Neuronal stem cell (in vitro differentiated cells): ENCODE results near the gene PRDX6.
"Not testable (repeated sequence)": the region's sequence is repeated elsewhere in the genome, so short reads cannot be mapped to it uniquely, and the experiment has no call there.

Source experiments
- DNase-seq: peaks from one replicate; pipeline ENCODE4 v3.0.0-alpha.2; 2013; ENCODE audit warnings: low spot score
- H2AFZ ChIP-seq: one replicate; pipeline ENCODE4 v1.6.1; 2013; ENCODE audit warnings: mild to moderate bottlenecking, low read length, inconsistent platforms
- H2AK5ac ChIP-seq: 2 replicates; pipeline ENCODE4 v1.6.1; 2013; ENCODE audit warnings: low read depth, mild to moderate bottlenecking, inconsistent platforms, low read length, moderate library complexity, mixed read lengths
- H2BK120ac ChIP-seq: 2 replicates; pipeline ENCODE4 v1.6.1; 2013; ENCODE audit warnings: low read depth, mild to moderate bottlenecking, inconsistent platforms, low read length, moderate library complexity, mixed read lengths
- H2BK12ac ChIP-seq: one replicate; pipeline ENCODE4 v1.6.1; 2013; ENCODE audit warnings: low read length, inconsistent platforms
- H2BK15ac ChIP-seq: 2 replicates; pipeline ENCODE4 v1.6.1; 2013; ENCODE audit warnings: mild to moderate bottlenecking, low read length, inconsistent platforms, mixed read lengths
- H2BK5ac ChIP-seq: one replicate; pipeline ENCODE4 v1.6.1; 2013; ENCODE audit warnings: inconsistent platforms, mild to moderate bottlenecking, low read length, moderate library complexity
- H3K14ac ChIP-seq: one replicate; pipeline ENCODE4 v1.6.1; 2013; ENCODE audit warnings: low read length, inconsistent platforms
- H3K18ac ChIP-seq: 2 replicates; pipeline ENCODE4 v1.6.1; 2013; ENCODE audit warnings: low read length, inconsistent platforms
- H3K23ac ChIP-seq: 2 replicates; pipeline ENCODE4 v1.6.1; 2013; ENCODE audit warnings: low read depth, mild to moderate bottlenecking, mixed read lengths, low read length, inconsistent platforms; ENCODE audit not compliant: poor library complexity
- H3K27ac ChIP-seq: replicated peaks from 3 replicates; pipeline ENCODE4 v1.5.1; 2013; ENCODE audit warnings: low read length, inconsistent platforms
- H3K27me3 ChIP-seq, 3 experiments: 2 replicates each; pipeline ENCODE4 v1.6.1; 2013; ENCODE audit warnings: low read length in 3 of 3, mild to moderate bottlenecking in 2 of 3, inconsistent platforms in 1 of 3, low read depth in 1 of 3, mixed read lengths in 1 of 3, moderate library complexity in 1 of 3; ENCODE audit not compliant: control insufficient read depth in 3 of 3, insufficient read depth in 3 of 3
- H3K36me3 ChIP-seq, 2 donors: replicated peaks in 1 of 2; 2 replicates each; pipeline ENCODE4 v1.6.1; 2013; ENCODE audit warnings: low read length in 2 of 2; ENCODE audit not compliant: control insufficient read depth in 2 of 2, insufficient read depth in 2 of 2
- H3K4ac ChIP-seq: 2 replicates; pipeline ENCODE4 v1.6.1; 2013; ENCODE audit warnings: inconsistent platforms, mild to moderate bottlenecking, low read length, moderate library complexity
- H3K4me1 ChIP-seq, 2 donors: 1 replicate in 1 of 2; 2 replicates in 1 of 2; pipeline ENCODE4 v1.6.1; 2013; ENCODE audit warnings: low read length in 2 of 2, low read depth in 1 of 2; ENCODE audit not compliant: control insufficient read depth in 2 of 2, insufficient read depth in 1 of 2
- H3K4me2 ChIP-seq: one replicate; pipeline ENCODE4 v1.6.1; 2013; ENCODE audit warnings: mild to moderate bottlenecking, low read length, inconsistent platforms; ENCODE audit not compliant: insufficient read depth, poor library complexity, severe bottlenecking
- H3K4me3 ChIP-seq, 2 donors: 2 replicates each; pipeline ENCODE4 v1.5.1; 2013; ENCODE audit warnings: low read length in 2 of 2, mild to moderate bottlenecking in 2 of 2, inconsistent platforms in 1 of 2, moderate library complexity in 1 of 2
- H3K79me1 ChIP-seq: one replicate; pipeline ENCODE4 v1.6.1; 2013; ENCODE audit warnings: low read depth, mild to moderate bottlenecking, inconsistent platforms, low read length, moderate library complexity
- H3K9ac ChIP-seq: one replicate; pipeline ENCODE4 v1.6.1; 2013; ENCODE audit warnings: mild to moderate bottlenecking, low read depth, low read length, inconsistent platforms; ENCODE audit not compliant: poor library complexity
- H3K9me3 ChIP-seq, 2 donors: replicated peaks in 1 of 2; 2 replicates each; pipeline versions ENCODE3 to v1.6.1; 2013; ENCODE audit warnings: low read length in 2 of 2, mild to moderate bottlenecking in 2 of 2, inconsistent platforms in 1 of 2, low read depth in 1 of 2, mixed read lengths in 1 of 2, moderate library complexity in 1 of 2; ENCODE audit not compliant: control insufficient read depth in 2 of 2, insufficient read depth in 1 of 2
- H4K8ac ChIP-seq: one replicate; pipeline ENCODE4 v1.6.1; 2013; ENCODE audit warnings: low read depth, mild to moderate bottlenecking, inconsistent platforms, low read length, moderate library complexity
- H4K91ac ChIP-seq: one replicate; pipeline ENCODE4 v1.6.1; 2013; ENCODE audit warnings: low read length, low read depth, mild to moderate bottlenecking, inconsistent platforms; ENCODE audit not compliant: poor library complexity
- WGBS, 2 donors: extraction: QIAGEN DNeasy Blood & Tissue Kit; methylation state at CpG; one replicate each; pipeline ENCODE4 v1.1.7; 2013; ENCODE audit warnings: missing lambda C conversion rate in 2 of 2, mixed read lengths in 1 of 2; ENCODE audit not compliant: insufficient read length in 2 of 2, insufficient replicate concordance in 1 of 2; ENCODE audit errors: extremely low coverage in 2 of 2; 5-methylcytosine and 5-hydroxymethylcytosine counted together

The PRDX6 gene

DNA sequence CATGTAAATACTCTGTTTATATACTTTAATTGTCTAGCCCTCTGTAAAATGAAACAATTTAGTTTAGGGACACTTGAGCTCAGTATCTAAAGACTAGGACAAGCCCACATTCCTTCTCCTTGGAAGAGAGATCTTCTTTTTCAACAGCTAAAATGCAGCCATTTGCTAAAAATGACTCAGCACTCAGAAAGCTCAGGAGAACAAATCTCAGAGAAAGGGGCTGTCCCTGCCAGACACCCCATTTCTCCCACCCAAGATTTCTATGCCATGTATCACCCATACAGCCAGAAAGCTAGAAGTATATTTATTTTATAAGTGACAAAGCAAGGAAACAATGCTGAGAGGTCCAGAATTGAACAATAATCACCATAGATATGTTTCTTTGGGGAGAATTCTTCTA, 23.2 kb upstream of the PRDX6 start:
- Histone ChIP-seq H3K4ac (no peak overlapping the region), H2AFZ (no peak overlapping the region), H3K18ac (no peak overlapping the region), H3K4me1 (peaks cover 0 to 2% of the 10 kb centered on the region in 2 donors), H2BK12ac (no peak overlapping the region), H3K27me3 (no peaks in the 10 kb centered on the region), H3K4me3 (no peak overlapping the region), H3K9ac (no peak overlapping the region), H3K36me3 (no peaks in the 10 kb centered on the region), H3K79me1 (no peaks in the 10 kb centered on the region), H3K14ac (no peak overlapping the region), H3K23ac (no peak overlapping the region), H3K4me2 (no peak overlapping the region), H2BK5ac (no peak overlapping the region), H2BK15ac (no peak overlapping the region), H4K91ac (no peak overlapping the region), H3K9me3 (no peaks in the 10 kb centered on the region), H3K27ac (no peak overlapping the region), H2AK5ac (no peak overlapping the region), H2BK120ac (no peak overlapping the region), H4K8ac (no peak overlapping the region)
- DNase-seq, result no peak

DNA sequence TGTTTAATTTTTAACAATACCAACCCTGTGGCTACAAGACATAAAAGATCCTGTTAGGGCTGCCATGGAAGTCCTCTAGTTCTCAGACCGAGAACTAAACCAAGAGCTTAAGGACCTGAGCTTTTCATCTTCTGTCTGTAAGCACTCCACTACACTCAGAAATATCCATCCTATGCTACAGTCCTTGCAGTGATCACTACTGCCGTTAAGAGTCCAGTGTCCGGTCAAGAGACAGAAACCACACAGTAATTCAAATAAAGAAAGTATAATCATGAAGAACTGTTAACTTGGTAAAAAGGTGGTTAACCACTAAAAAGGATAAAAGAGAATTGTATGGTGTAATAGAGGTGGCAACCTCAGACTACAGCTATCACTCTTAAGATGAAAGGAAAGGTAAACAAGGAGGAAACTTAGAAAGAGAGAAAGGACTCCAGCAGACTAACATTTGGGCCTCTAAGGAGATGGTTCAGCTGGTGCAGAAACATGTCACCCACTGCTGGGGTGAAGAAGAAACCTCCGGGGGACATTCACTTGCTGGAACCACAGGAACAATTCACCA, 22.1 kb upstream of the PRDX6 start:
- Histone ChIP-seq H3K79me1 (no peaks in the 10 kb centered on the region), H3K23ac (no peak overlapping the region), H2AK5ac (no peak overlapping the region), H3K18ac (no peak overlapping the region), H3K27me3 (no peaks in the 10 kb centered on the region), H2AFZ (no peak overlapping the region), H3K4ac (no peak overlapping the region), H3K9ac (no peak overlapping the region), H2BK5ac (no peak overlapping the region), H3K4me2 (no peak overlapping the region), H3K27ac (no peak overlapping the region), H4K91ac (no peak overlapping the region), H3K4me1 (peaks cover 0 to 2% of the 10 kb centered on the region in 2 donors), H2BK12ac (no peak overlapping the region), H2BK15ac (no peak overlapping the region), H2BK120ac (no peak overlapping the region), H3K9me3 (no peaks in the 10 kb centered on the region), H3K14ac (no peak overlapping the region), H4K8ac (no peak overlapping the region), H3K36me3 (peaks cover 0 to 2% of the 10 kb centered on the region in 2 donors), H3K4me3 (no peak overlapping the region)
- DNase-seq, result no peak
- WGBS, 2 donors, result no CpG with 5 or more reads among the region's 4 CpGs

DNA sequence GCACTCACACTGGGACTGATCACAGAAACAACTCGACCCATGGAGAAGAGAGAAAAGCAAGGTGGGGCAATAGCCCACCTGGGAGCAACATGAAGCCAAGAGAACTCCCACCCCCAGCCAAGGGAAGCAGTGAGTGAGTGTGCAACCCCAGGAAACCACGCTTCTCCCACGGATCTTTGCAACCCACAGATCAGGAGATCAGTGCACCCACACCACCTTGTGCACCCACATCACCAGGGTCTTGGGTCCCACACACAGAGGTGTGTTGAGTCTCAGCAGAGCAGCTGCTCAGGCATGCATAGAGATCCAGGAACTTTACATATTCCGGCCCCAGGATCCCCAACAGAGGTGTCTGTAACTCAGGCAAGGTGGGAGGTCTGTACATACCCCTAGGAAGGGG, 17.2 kb upstream of the PRDX6 start:
- Histone ChIP-seq H3K36me3 (peaks cover 5 to 7% of the 10 kb centered on the region in 2 donors), H2BK5ac (no peak overlapping the region), H3K14ac (no peak overlapping the region), H2BK15ac (no peak overlapping the region), H3K23ac (no peak overlapping the region), H3K4me1 (no peaks in the 10 kb centered on the region), H3K4ac (no peak overlapping the region), H3K27me3 (no peaks in the 10 kb centered on the region), H2BK12ac (no peak overlapping the region), H2AK5ac (no peak overlapping the region), H3K27ac (no peak overlapping the region), H4K8ac (no peak overlapping the region), H2AFZ (no peak overlapping the region), H4K91ac (no peak overlapping the region), H3K18ac (no peak overlapping the region), H2BK120ac (no peak overlapping the region), H3K9ac (no peak overlapping the region), H3K4me3 (no peak overlapping the region), H3K9me3 (no peaks in the 10 kb centered on the region), H3K4me2 (no peak overlapping the region), H3K79me1 (no peaks in the 10 kb centered on the region)
- WGBS, 2 donors, result no CpG with 5 or more reads among the region's 4 CpGs
- no peak for DNase-seq

DNA sequence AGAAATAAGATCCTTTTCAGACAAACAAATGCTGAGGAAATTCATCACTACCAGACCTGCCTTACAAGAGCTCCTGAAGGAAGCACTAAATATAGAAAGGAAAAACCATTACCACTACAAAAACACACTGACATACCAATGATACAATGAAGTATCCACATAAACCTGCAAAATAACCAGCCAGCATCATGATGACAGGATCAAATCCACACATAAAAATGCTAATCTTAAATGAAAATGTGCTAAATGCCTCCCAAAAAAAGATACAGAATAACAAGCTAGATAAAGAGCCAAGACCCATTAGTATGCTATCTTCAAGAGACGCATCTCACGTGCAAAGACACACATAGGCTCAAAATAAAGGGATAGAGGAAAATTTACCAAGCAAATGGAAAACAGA, 14.5 kb upstream of the PRDX6 start:
- DNase-seq, H2BK15ac ChIP-seq, H3K4ac ChIP-seq, H2AK5ac ChIP-seq, H4K8ac ChIP-seq, H3K23ac ChIP-seq, H3K27ac ChIP-seq, H3K14ac ChIP-seq, H3K4me2 ChIP-seq, H3K9ac ChIP-seq, H3K4me1 ChIP-seq, H2BK120ac ChIP-seq, H3K18ac ChIP-seq, H3K4me3 ChIP-seq, H3K27me3 ChIP-seq, H2BK5ac ChIP-seq, H2BK12ac ChIP-seq, H4K91ac ChIP-seq, H3K36me3 ChIP-seq, H2AFZ ChIP-seq, H3K79me1 ChIP-seq, H3K9me3 ChIP-seq: not testable (repeated sequence)
- no CpG with 5 or more reads among the region's 2 CpGs for WGBS, 2 donors
